NOMO-1 (cell line): ENCODE results near the gene VDAC2.
A peak's percentile ranks its signal among the peaks of the same experiment; 100 is the strongest.

Experiments used
- DNase-seq, 2 experiments: peaks; one replicate each; lab custom pipeline; 2025; ENCODE audit not compliant: unreplicated experiment in 2 of 2; lab: John Stamatoyannopoulos, UW

The VDAC2 gene

GRCh38 chr10:75228834-75229233 is 18.2 kb downstream of the VDAC2 start:
- DNase-seq: no peak

- DNase-seq: no peak
Observed at GRCh38 chr10:75229971-75230370, 19.4 kb downstream of the VDAC2 start.

- DNase-seq: peak; percentile 62 to 88
Observed at GRCh38 chr10:75230600-75231038, 20.0 kb downstream of the VDAC2 start.

GRCh38 chr10:75231672-75232581 is 21.3 kb downstream of the VDAC2 start:
- no peak for DNase-seq

GRCh38 chr10:75233444-75234016 is 22.9 kb downstream of the VDAC2 start:
- no peak for DNase-seq

- DNase-seq: peak; percentile 89 to 94
Observed at GRCh38 chr10:75234017-75234682, 23.6 kb downstream of the VDAC2 start.

GRCh38 chr10:75234683-75235374 is 24.2 kb downstream of the VDAC2 start:
- no peak for DNase-seq

GRCh38 chr10:75235375-75236177 is 25.0 kb downstream of the VDAC2 start, which contains the start of gene COMTD1:
COMTD1 (minus strand) TSS chr10:75235957; CDS start chr10:75235928, 29 bp downstream.
- DNase-seq: peak; percentile 89 to 93

GRCh38 chr10:75236178-75236825 is 25.7 kb downstream of the VDAC2 start:
- DNase-seq: peak in 1 of 2 experiments; percentile 47

GRCh38 chr10:75238182-75239095 is 27.8 kb downstream of the VDAC2 start:
- DNase-seq: no peak

GRCh38 chr10:75239096-75239790 is 28.6 kb downstream of the VDAC2 start:
- DNase-seq: no peak

GRCh38 chr10:75240329-75241076 is 29.9 kb downstream of the VDAC2 start:
- no peak for DNase-seq

- no peak for DNase-seq
Observed at GRCh38 chr10:75243426-75243825, 32.8 kb downstream of the VDAC2 start.

- no peak for DNase-seq
Observed at GRCh38 chr10:75244487-75245353, 34.1 kb downstream of the VDAC2 start.

GRCh38 chr10:75245354-75246250 is 35.0 kb downstream of the VDAC2 start:
- DNase-seq: no peak
